ENCODE results near the gene AK9.

Gene AK9

GRCh38 chr6:109473120-109473519 lies 217.9 kb downstream of the AK9 start:
- no peak overlapping the region for H3K4me3 ChIP-seq (ENCODE audit: low read depth, low read length)
- no peak for TF ChIP-seq CTCF (IDR thresholded peaks at IDR 0.05; ENCODE audit: control insufficient read depth, extremely low read depth, insufficient read depth)
- DNase-seq (ENCODE audit: low read depth): no peak

- H3K4me3 ChIP-seq (ENCODE audit: low read depth, low read length): no peak overlapping the region
- DNase-seq (ENCODE audit: low read depth): no peak
- no peak for TF ChIP-seq CTCF (IDR thresholded peaks at IDR 0.05; ENCODE audit: control insufficient read depth, extremely low read depth, insufficient read depth)
These were observed 218.6 kb downstream of the AK9 start for GRCh38 chr6:109472132-109472995.

GRCh38 chr6:109471105-109471810 lies 219.7 kb downstream of the AK9 start:
- no peak overlapping the region for H3K4me3 ChIP-seq (ENCODE audit: low read depth, low read length)
- no peak for TF ChIP-seq CTCF (IDR thresholded peaks at IDR 0.05; ENCODE audit: control insufficient read depth, extremely low read depth, insufficient read depth)
- DNase-seq (ENCODE audit: low read depth): peak; percentile 89

GRCh38 chr6:109469591-109470189 lies 221.3 kb downstream of the AK9 start:
- DNase-seq (ENCODE audit: low read depth): no peak
- TF ChIP-seq CTCF (IDR thresholded peaks at IDR 0.05; ENCODE audit: control insufficient read depth, extremely low read depth, insufficient read depth): no peak
- H3K4me3 ChIP-seq (ENCODE audit: low read depth, low read length): no peak overlapping the region

- DNase-seq (ENCODE audit: low read depth): no peak
- no peak overlapping the region for H3K4me3 ChIP-seq (ENCODE audit: low read depth, low read length)
- TF ChIP-seq CTCF (IDR thresholded peaks at IDR 0.05; ENCODE audit: control insufficient read depth, extremely low read depth, insufficient read depth): no peak
These were observed 223.3 kb downstream of the AK9 start for GRCh38 chr6:109467696-109468095.

GRCh38 chr6:109466212-109466923 lies 224.6 kb downstream of the AK9 start:
- DNase-seq (ENCODE audit: low read depth): peak; percentile 38
- H3K4me3 ChIP-seq (ENCODE audit: low read depth, low read length): no peak overlapping the region
- no peak for TF ChIP-seq CTCF (IDR thresholded peaks at IDR 0.05; ENCODE audit: control insufficient read depth, extremely low read depth, insufficient read depth)

Measured in LNCaP clone FGC (cell line).